Measurements from ENCODE around the gene ABCB8. TPM values are rescaled to one million over a fixed set of nuclear protein-coding genes. Genes with fewer than 3 reads are reported as not detected.
"Not testable (repeated sequence)": the region's sequence is repeated elsewhere in the genome, so short reads cannot be mapped to it uniquely, and the experiment has no call there.

The ABCB8 gene
- total RNA-seq, 2 experiments from 2014 or later = 48.4 to 49.5 TPM

DNA sequence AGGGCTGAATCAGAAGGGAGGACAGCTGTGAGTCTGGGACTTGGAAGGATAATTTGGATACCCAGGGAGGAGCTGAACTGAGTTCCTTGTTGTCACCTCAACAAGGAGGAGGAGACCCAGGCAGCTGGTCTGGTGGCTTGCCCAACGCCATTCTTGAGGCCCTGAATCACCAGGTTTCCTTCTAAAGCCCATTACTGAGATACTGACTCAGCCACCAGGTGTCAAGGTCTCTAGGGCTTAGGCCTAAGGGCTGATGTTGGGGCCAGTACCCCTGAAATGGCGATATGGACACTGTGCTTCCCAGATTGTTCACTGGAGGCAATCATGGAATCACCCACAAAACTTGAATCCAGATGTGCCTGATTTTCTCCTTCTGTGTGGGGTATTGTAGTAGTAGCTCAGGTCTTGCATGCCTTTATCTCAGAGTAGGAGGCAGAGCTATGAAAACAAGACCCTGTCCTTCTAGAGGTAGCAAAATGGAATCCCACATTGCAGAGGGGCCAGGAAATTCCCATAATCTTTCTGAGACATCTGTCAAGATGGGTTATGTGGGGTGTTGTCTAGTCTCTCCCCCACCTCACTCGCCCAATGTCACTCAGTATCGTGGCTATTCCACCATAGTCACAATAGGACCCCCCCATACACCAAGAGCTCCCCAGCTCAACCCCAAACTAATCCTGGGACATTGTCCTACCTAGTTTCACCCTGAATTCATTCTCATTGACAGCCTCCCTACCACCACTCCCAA lies 2.2 kb upstream of the ABCB8 start:
- POLR2A ChIA-PET = interaction anchor here (1.0 to 1.7 kb wide), 2 partner anchors 16 to 55 kb away, joined by 3 read pairs; partner anchors contain the start of gene FASTK
- Mint-ChIP-seq H3K4me3 (no peak overlapping the region), H3K36me3 (peaks cover 2% of the 10 kb centered on the region), H3K4me1 (ENCODE audit: low read depth) (peaks cover 18% of the 10 kb centered on the region), H3K27ac (no peak overlapping the region), H3K9me3 (no peaks in the 10 kb centered on the region), H3K27me3 (peaks cover 2% of the 10 kb centered on the region)
- CTCF ChIA-PET = interaction anchor here (1.2 kb wide), 1 partner anchor 8 kb away, joined by 7 read pairs; no protein-coding TSS in a partner anchor
- DNase-seq = no peak
- intact Hi-C loops (cut with micrococcal nuclease) = no loop called here

- H3K36me3 Mint-ChIP-seq; H3K27me3 Mint-ChIP-seq; DNase-seq; intact Hi-C loops (cut with micrococcal nuclease); H3K9me3 Mint-ChIP-seq: not testable (repeated sequence)
- H3K4me1 Mint-ChIP-seq (ENCODE audit: low read depth) = peaks cover 18% of the 10 kb centered on the region
- ChIA-PET POLR2A (interaction anchor here (1.0 to 1.5 kb wide), 4 partner anchors 9 to 17 kb away, joined by 3 to 11 read pairs (median 9); no protein-coding TSS in a partner anchor), CTCF (interaction anchor here (1.2 to 3.2 kb wide), 11 partner anchors 8 to 97 kb away, joined by 5 to 33 read pairs (median 7); partner anchors contain the start of genes SLC4A2 and TMUB1)
- H3K4me3 Mint-ChIP-seq = peak overlapping the region; percentile 94
- H3K27ac Mint-ChIP-seq = peak overlapping the region; percentile 90
Measured at GRCh38 chr7:151026771-151027727, 1.2 kb upstream of the ABCB8 start.

- H3K27me3 Mint-ChIP-seq, H3K36me3 Mint-ChIP-seq, DNase-seq, H3K9me3 Mint-ChIP-seq: not testable (repeated sequence)
- intact Hi-C loops (cut with micrococcal nuclease) = loop anchor here (1.0 to 2.0 kb wide), 5 partner anchors 12 to 83 kb away; partner anchors contain the start of gene TMUB1
- CTCF ChIA-PET = interaction anchor here (0.7 to 3.2 kb wide), 19 partner anchors 9 to 249 kb away, joined by 3 to 33 read pairs (median 6); partner anchors contain the start of genes SLC4A2 and TMUB1
- Mint-ChIP-seq H3K4me1 (ENCODE audit: low read depth) (peaks cover 18% of the 10 kb centered on the region), H3K27ac (peak overlapping the region; percentile 90), H3K4me3 (peak overlapping the region; percentile 94)
- POLR2A ChIA-PET = interaction anchor here (1.5 kb wide), 3 partner anchors 9 to 17 kb away, joined by 9 to 11 read pairs (median 9); no protein-coding TSS in a partner anchor
Measured at GRCh38 chr7:151027728-151028130, 521 bp upstream of the ABCB8 start.

GRCh38 chr7:151028948-151029501 lies 775 bp downstream of the ABCB8 start:
- Mint-ChIP-seq H3K4me3 (peak overlapping the region; percentile 94), H3K4me1 (ENCODE audit: low read depth) (peaks cover 18% of the 10 kb centered on the region), H3K27me3 (no peaks in the 10 kb centered on the region), H3K9me3 (no peaks in the 10 kb centered on the region), H3K27ac (peak overlapping the region; percentile 90), H3K36me3 (peaks cover 2% of the 10 kb centered on the region)
- intact Hi-C loops (cut with micrococcal nuclease) = loop anchor here (1.0 to 2.0 kb wide), 5 partner anchors 10 to 82 kb away; partner anchors contain the start of gene TMUB1
- ChIA-PET CTCF (interaction anchor here (0.9 to 3.2 kb wide), 18 partner anchors 10 to 250 kb away, joined by 3 to 33 read pairs (median 5); partner anchors contain the start of gene TMUB1), POLR2A (interaction anchor here (0.6 to 1.5 kb wide), 5 partner anchors 10 to 35 kb away, joined by 3 to 11 read pairs (median 9); no protein-coding TSS in a partner anchor)
- no peak for DNase-seq

DNA sequence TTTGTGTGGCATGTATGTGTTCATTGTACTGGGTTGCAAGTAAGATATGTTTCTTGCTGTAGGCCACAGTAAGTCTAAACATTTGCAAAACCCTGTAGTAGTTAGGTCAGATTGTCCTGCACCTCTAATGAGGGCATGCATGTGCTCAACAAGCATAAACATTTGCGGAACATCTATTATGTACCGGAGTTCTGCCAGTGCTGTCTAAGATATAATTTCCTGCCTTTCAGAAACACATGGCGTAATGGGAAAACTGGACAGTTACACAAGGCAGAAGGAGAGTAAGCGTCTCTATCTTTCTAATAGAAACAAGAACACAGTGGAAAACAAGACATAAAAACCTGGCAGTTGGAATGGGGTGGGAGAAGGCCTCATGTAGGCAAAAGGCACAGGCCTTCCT lies 2.8 kb downstream of the ABCB8 start:
- H3K4me3 Mint-ChIP-seq = no peak overlapping the region
- H3K9me3 Mint-ChIP-seq = no peaks in the 10 kb centered on the region
- no peaks in the 10 kb centered on the region for H3K27me3 Mint-ChIP-seq
- H3K36me3 Mint-ChIP-seq = peaks cover 2% of the 10 kb centered on the region
- no peak overlapping the region for H3K27ac Mint-ChIP-seq
- ChIA-PET CTCF (interaction anchor here (0.6 kb wide), 1 partner anchor 131 kb away, joined by 4 read pairs; no protein-coding TSS in a partner anchor), POLR2A (no interaction called here)
- intact Hi-C loops (cut with micrococcal nuclease) = no loop called here
- H3K4me1 Mint-ChIP-seq (ENCODE audit: low read depth) = peaks cover 18% of the 10 kb centered on the region
- no peak for DNase-seq

DNA sequence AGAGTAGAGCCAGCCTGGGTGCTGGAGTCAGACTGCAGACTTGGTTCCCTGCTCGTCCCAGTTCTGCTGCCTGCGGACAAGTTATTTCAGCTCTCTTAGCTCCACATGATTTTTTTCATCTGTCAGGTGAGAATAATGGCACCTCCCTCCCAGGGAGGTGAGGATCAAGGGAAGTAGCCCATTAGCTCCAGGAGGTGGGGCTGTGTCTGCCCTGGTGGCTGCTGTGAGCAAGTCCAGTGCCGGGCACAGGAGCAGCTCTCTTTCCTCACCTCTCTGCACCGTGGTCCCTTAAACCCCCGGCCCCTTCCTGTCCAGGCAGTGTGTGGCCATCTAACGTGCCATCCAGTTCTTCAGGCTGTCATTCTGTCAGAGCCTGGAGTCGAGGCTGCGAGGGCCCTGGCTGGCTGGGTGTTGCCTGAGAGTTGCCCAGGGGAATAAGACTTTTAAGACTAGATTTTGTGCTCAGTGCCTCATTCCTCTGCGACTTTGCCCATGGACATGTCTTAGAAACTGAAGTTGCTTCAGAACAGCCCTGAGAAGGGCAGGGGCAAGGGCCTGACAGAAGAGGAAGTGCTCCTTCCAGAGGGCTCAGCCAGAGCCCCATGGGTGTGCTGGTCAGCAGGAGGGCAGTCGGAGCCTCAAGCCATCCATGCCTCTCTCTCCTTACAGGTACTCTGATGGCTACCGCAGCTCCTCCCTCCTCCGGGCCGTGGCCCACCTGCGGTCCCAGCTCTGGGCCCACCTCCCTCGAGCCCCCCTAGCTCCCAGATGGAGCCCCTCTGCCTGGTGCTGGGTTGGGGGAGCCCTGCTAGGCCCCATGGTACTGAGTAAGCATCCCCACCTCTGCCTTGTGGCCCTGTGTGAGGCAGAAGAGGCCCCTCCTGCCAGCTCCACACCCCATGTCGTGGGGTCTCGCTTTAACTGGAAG lies 5.0 kb downstream of the ABCB8 start:
- Mint-ChIP-seq H3K9me3 (no peaks in the 10 kb centered on the region), H3K4me1 (ENCODE audit: low read depth) (peaks cover 9% of the 10 kb centered on the region), H3K27ac (no peak overlapping the region), H3K36me3 (peaks cover 11% of the 10 kb centered on the region), H3K4me3 (no peak overlapping the region), H3K27me3 (no peaks in the 10 kb centered on the region)
- ChIA-PET POLR2A (no interaction called here), CTCF (interaction anchor here (0.8 to 2.2 kb wide), 2 partner anchors 8 to 15 kb away, joined by 3 to 12 read pairs; no protein-coding TSS in a partner anchor)
- intact Hi-C loops (cut with micrococcal nuclease) = no loop called here
- DNase-seq = no peak

DNA sequence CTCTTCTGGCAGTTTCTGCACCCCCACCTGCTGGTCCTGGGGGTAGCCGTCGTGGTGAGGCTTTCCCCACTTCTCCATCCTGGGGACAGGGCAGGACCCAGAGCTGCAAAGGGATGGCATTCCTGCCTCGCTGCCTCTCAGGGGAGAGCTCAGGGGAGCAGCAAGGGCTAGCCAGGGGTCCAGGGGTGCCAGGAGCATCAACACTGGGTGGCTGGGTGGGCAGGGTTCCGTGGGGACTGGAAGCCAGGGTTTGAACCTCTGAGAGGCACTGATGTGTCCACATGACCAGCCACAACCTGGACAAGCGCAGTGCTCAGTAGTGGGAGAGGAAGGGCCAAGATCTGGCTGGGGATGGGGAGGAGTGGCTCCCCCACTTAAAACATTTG lies 5.6 kb downstream of the ABCB8 start:
- no peaks in the 10 kb centered on the region for H3K27me3 Mint-ChIP-seq

GRCh38 chr7:151034312-151035025 lies 6.2 kb downstream of the ABCB8 start:
- Mint-ChIP-seq H3K27me3 (no peaks in the 10 kb centered on the region), H3K9me3 (no peaks in the 10 kb centered on the region), H3K27ac (no peak overlapping the region), H3K36me3 (peaks cover 8% of the 10 kb centered on the region), H3K4me3 (no peak overlapping the region), H3K4me1 (ENCODE audit: low read depth) (peaks cover 13% of the 10 kb centered on the region)
- ChIA-PET CTCF (no interaction called here), POLR2A (no interaction called here)
- DNase-seq = no peak
- intact Hi-C loops (cut with micrococcal nuclease) = no loop called here

More for the DNA sequence above, 5.6 kb downstream of the ABCB8 start:
- intact Hi-C loops (cut with micrococcal nuclease) = no loop called here
- Mint-ChIP-seq H3K9me3 (no peaks in the 10 kb centered on the region), H3K36me3 (peaks cover 8% of the 10 kb centered on the region), H3K27ac (no peak overlapping the region), H3K4me3 (no peak overlapping the region), H3K4me1 (ENCODE audit: low read depth) (peaks cover 10% of the 10 kb centered on the region)
- no peak for DNase-seq
- CTCF ChIA-PET = no interaction called here
- POLR2A ChIA-PET = no interaction called here

- DNase-seq = no peak
- H3K4me1 Mint-ChIP-seq (ENCODE audit: low read depth) = peaks cover 16% of the 10 kb centered on the region
- H3K4me3 Mint-ChIP-seq = no peak overlapping the region
- H3K27me3 Mint-ChIP-seq = no peaks in the 10 kb centered on the region
- ChIA-PET CTCF (no interaction called here), POLR2A (no interaction called here)
- H3K9me3 Mint-ChIP-seq = no peaks in the 10 kb centered on the region
- no peak overlapping the region for H3K27ac Mint-ChIP-seq
- intact Hi-C loops (cut with micrococcal nuclease) = no loop called here
- H3K36me3 Mint-ChIP-seq = peaks cover 8% of the 10 kb centered on the region
Measured at GRCh38 chr7:151035026-151035717, 6.9 kb downstream of the ABCB8 start.

DNA sequence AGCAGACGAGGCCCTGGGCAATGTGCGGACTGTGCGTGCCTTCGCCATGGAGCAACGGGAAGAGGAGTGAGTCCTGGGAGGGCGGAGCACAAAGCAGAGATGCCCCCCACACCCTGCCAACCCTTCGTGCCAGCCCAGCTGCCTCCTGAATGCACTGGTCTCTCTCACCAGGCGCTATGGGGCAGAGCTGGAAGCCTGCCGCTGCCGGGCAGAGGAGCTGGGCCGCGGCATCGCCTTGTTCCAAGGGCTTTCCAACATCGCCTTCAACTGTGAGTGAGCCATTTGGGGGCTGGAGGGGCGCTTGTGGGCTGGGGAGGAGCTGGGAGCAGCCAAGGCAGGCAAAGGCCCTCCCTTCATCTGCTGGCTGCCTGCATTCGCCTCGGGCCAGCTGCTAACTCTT lies 7.7 kb downstream of the ABCB8 start:
- Mint-ChIP-seq H3K27ac (no peak overlapping the region), H3K4me1 (ENCODE audit: low read depth) (peaks cover 16% of the 10 kb centered on the region), H3K27me3 (no peaks in the 10 kb centered on the region), H3K4me3 (no peak overlapping the region), H3K9me3 (no peaks in the 10 kb centered on the region), H3K36me3 (peaks cover 8% of the 10 kb centered on the region)
- no peak for DNase-seq
- CTCF ChIA-PET = no interaction called here
- intact Hi-C loops (cut with micrococcal nuclease) = no loop called here
- POLR2A ChIA-PET = no interaction called here
